Measurements from ENCODE around the gene GRIK3. TPM values are rescaled to one million over a fixed set of nuclear protein-coding genes. Genes with fewer than 3 reads are reported as not detected.

The GRIK3 gene
- total RNA-seq, 1 experiment from 2014 or later = 5.5 TPM

DNA sequence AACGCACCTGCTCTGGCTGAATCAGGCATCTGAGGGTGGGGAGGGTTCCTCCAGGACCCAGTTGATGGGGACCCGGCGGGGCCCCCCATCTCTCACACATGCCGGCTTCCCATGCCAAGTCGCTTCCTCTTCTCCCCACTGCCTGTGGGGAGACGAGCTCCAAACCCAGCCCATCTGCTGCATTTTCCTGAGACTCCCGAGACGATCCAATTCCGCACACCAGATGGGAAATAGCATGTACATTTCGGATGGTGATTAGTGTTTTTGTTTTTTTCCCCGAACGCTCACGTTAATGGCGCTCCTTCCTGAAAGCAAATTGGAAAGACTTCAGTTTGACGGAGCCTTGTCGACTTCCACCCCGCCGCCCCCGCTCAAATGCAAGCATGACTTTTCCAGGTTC is 13.2 kb upstream of the GRIK3 start:
- ATAC-seq = no peak
- Mint-ChIP-seq H3K27me3 (ENCODE audit: low read depth) (peaks cover 3% of the 10 kb centered on the region), H3K4me1 (peaks cover 48% of the 10 kb centered on the region), H3K36me3 (no peaks in the 10 kb centered on the region), H3K27ac (no peak overlapping the region), H3K9me3 (no peaks in the 10 kb centered on the region), H3K4me3 (no peak overlapping the region)
- POLR2A ChIA-PET = no interaction called here
- no peak for TF ChIP-seq ZNF671 (CRISPR knock-in tag; IDR thresholded peaks at IDR 0.05)
- TF ChIP-seq TP53 (CRISPR knock-in tag; IDR thresholded peaks at IDR 0.05) = no peak
- TF ChIP-seq SMAD3 (CRISPR knock-in tag; IDR thresholded peaks at IDR 0.05; ENCODE audit: borderline replicate concordance) = no peak
- no peak for TF ChIP-seq FOXJ3 (CRISPR knock-in tag; IDR thresholded peaks at IDR 0.05; ENCODE audit: borderline replicate concordance)
- TF ChIP-seq, protein P1, sequence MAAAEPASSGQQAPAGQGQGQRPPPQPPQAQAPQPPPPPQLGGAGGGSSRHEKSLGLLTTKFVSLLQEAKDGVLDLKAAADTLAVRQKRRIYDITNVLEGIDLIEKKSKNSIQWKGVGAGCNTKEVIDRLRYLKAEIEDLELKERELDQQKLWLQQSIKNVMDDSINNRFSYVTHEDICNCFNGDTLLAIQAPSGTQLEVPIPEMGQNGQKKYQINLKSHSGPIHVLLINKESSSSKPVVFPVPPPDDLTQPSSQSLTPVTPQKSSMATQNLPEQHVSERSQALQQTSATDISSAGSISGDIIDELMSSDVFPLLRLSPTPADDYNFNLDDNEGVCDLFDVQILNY (CRISPR knock-in tag; IDR thresholded peaks at IDR 0.05) = no peak
- TF ChIP-seq NR1H2 (CRISPR knock-in tag; IDR thresholded peaks at IDR 0.05) = no peak
- CTCF ChIA-PET = no interaction called here
- no peak for DNase-seq (ENCODE audit: low spot score)

- POLR2A ChIA-PET = no interaction called here
- CTCF ChIA-PET = interaction anchor here (0.7 to 1.4 kb wide), 2 partner anchors 9 to 34 kb away, joined by 3 to 7 read pairs; partner anchors contain the start of gene GRIK3
- 0 out of 2 replicates have a peak overlapping the region, but pooled peaks have one; percentile 6 for H3K4me3 Mint-ChIP-seq
- peaks cover 83% of the 10 kb centered on the region for H3K4me1 Mint-ChIP-seq
- H3K9me3 Mint-ChIP-seq = no peaks in the 10 kb centered on the region
- peaks cover 16% of the 10 kb centered on the region for H3K27me3 Mint-ChIP-seq (ENCODE audit: low read depth)
- ATAC-seq (peak; percentile 49), DNase-seq (ENCODE audit: low spot score) (no peak)
- no peaks in the 10 kb centered on the region for H3K36me3 Mint-ChIP-seq
- H3K27ac Mint-ChIP-seq = no peak overlapping the region; the same call in 1 of the 2 replicates
- no peak for TF ChIP-seq ATF6 (CRISPR knock-in tag; IDR thresholded peaks at IDR 0.05)
- TF ChIP-seq KAT7 (CRISPR knock-in tag; IDR thresholded peaks at IDR 0.05; ENCODE audit: borderline replicate concordance) = no peak
- TF ChIP-seq ZNF423 (CRISPR knock-in tag; IDR thresholded peaks at IDR 0.05) = peak; percentile 16; the same call in 1 of the 2 replicates
These were observed 8.8 kb upstream of the GRIK3 start for GRCh38 chr1:37043101-37043500.

DNA sequence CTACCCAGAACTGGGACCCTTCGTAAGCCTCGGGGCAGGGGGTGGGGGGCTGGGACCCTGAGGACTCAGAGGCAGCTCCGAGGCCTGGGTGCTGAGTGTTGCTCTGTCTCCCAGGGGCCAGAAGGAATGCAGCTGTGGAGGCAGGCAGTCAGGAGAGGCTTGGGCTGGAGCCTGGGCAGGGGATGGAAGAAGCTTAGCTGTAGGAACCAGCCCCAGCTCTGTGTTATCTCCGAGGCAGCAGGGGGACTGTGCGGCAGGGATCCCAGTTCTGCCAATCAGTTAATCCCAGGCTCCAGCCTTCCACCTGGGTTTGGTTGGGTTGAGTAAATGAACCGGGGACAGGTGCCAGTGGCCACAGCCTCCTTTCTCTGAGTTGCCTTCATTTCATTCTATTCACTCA is 8.2 kb upstream of the GRIK3 start:
- H3K4me1 Mint-ChIP-seq = peaks cover 86% of the 10 kb centered on the region
- no peak for ATAC-seq
- TF ChIP-seq, protein P1 (CRISPR knock-in tag; IDR thresholded peaks at IDR 0.05) = no peak
- TF ChIP-seq ZNF396 (CRISPR knock-in tag; IDR thresholded peaks at IDR 0.05; ENCODE audit: borderline replicate concordance) (no peak), ZNF138 (CRISPR knock-in tag; conservative IDR thresholded peaks at IDR 0.05) (no peak), ZNF416 (CRISPR knock-in tag; IDR thresholded peaks at IDR 0.05) (no peak)
- TF ChIP-seq, protein P2, sequence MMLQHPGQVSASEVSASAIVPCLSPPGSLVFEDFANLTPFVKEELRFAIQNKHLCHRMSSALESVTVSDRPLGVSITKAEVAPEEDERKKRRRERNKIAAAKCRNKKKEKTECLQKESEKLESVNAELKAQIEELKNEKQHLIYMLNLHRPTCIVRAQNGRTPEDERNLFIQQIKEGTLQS (CRISPR knock-in tag; conservative IDR thresholded peaks at IDR 0.05) = no peak
- H3K9me3 Mint-ChIP-seq = no peaks in the 10 kb centered on the region
- H3K4me3 Mint-ChIP-seq = peak overlapping the region; percentile 6; the same call in 1 of the 2 replicates
- CTCF ChIA-PET = interaction anchor here (0.5 to 1.4 kb wide), 3 partner anchors 9 to 659 kb away, joined by 3 to 7 read pairs (median 4); partner anchors contain the start of gene GRIK3
- H3K27me3 Mint-ChIP-seq (ENCODE audit: low read depth) = peaks cover 18% of the 10 kb centered on the region
- H3K36me3 Mint-ChIP-seq = no peaks in the 10 kb centered on the region
- POLR2A ChIA-PET = no interaction called here
- no peak for DNase-seq (ENCODE audit: low spot score)
- no peak overlapping the region for H3K27ac Mint-ChIP-seq

GRCh38 chr1:37041483-37041882 is 7.2 kb upstream of the GRIK3 start:
- POLR2A ChIA-PET = no interaction called here
- H3K9me3 Mint-ChIP-seq = no peaks in the 10 kb centered on the region
- no peaks in the 10 kb centered on the region for H3K36me3 Mint-ChIP-seq
- ATAC-seq = no peak
- H3K4me1 Mint-ChIP-seq = peaks cover 89% of the 10 kb centered on the region
- no peak for TF ChIP-seq MXD4 (CRISPR knock-in tag; IDR thresholded peaks at IDR 0.05; ENCODE audit: borderline replicate concordance)
- no peak for TF ChIP-seq ELF4 (CRISPR knock-in tag; IDR thresholded peaks at IDR 0.05; ENCODE audit: low read depth)
- TF ChIP-seq SMAD3 (CRISPR knock-in tag; IDR thresholded peaks at IDR 0.05; ENCODE audit: borderline replicate concordance) = no peak
- no peak for TF ChIP-seq TP53 (CRISPR knock-in tag; IDR thresholded peaks at IDR 0.05)
- TF ChIP-seq ATF1 (CRISPR knock-in tag; IDR thresholded peaks at IDR 0.05) = no peak
- TF ChIP-seq OVOL2 (CRISPR knock-in tag; IDR thresholded peaks at IDR 0.05; ENCODE audit: borderline replicate concordance) = no peak
- H3K27me3 Mint-ChIP-seq (ENCODE audit: low read depth) = peaks cover 23% of the 10 kb centered on the region
- CTCF ChIA-PET = no interaction called here
- DNase-seq (ENCODE audit: low spot score) = no peak
- no peak overlapping the region for H3K4me3 Mint-ChIP-seq
- no peak overlapping the region for H3K27ac Mint-ChIP-seq

Data from WTC11 (cell line).